RCC 7860 (cell line): ENCODE data around the gene LPCAT1.
"Not testable (repeated sequence)": the region's sequence is repeated elsewhere in the genome, so short reads cannot be mapped to it uniquely, and the experiment has no call there.

Experiments
- DNase-seq: peaks from one replicate; pipeline ENCODE4 v3.0.0-alpha.2; 2015; ENCODE audit warnings: low spot score
- FAIRE-seq: peaks from 2 replicates; lab custom pipeline; 2012; peaks lifted over from hg19 to GRCh38; lab: Jason Lieb, UNC

LPCAT1 gene

GRCh38 chr5:1431021-1431811, 92.5 kb downstream of the LPCAT1 start:
- DNase-seq (no peak), FAIRE-seq (no peak)

GRCh38 chr5:1430121-1430795, 93.5 kb downstream of the LPCAT1 start:
- FAIRE-seq (no peak), DNase-seq (no peak)

- FAIRE-seq (no peak), DNase-seq (no peak)
Observed at GRCh38 chr5:1429496-1429895, 94.3 kb downstream of the LPCAT1 start.

- FAIRE-seq (no peak), DNase-seq (no peak)
Observed at GRCh38 chr5:1429066-1429465, 94.7 kb downstream of the LPCAT1 start.

GRCh38 chr5:1428107-1428506, 95.7 kb downstream of the LPCAT1 start:
- DNase-seq (no peak), FAIRE-seq (no peak)

- FAIRE-seq (no peak), DNase-seq (no peak)
Observed at GRCh38 chr5:1424716-1425115, 99.0 kb downstream of the LPCAT1 start.

GRCh38 chr5:1423901-1424603, 99.7 kb downstream of the LPCAT1 start:
- FAIRE-seq (no peak), DNase-seq (no peak)

GRCh38 chr5:1422522-1422921, 101.2 kb downstream of the LPCAT1 start:
- FAIRE-seq: not testable (repeated sequence)

GRCh38 chr5:1421521-1422341, 102.0 kb downstream of the LPCAT1 start:
- no peak for DNase-seq
- FAIRE-seq: no peak

More at GRCh38 chr5:1422522-1422921, 101.2 kb downstream of the LPCAT1 start:
- not testable (repeated sequence) for DNase-seq

- FAIRE-seq: no peak
- no peak for DNase-seq
Observed at GRCh38 chr5:1420211-1421195, 103.3 kb downstream of the LPCAT1 start.

- no peak for DNase-seq
- FAIRE-seq: no peak
Observed at GRCh38 chr5:1419476-1420210, 104.1 kb downstream of the LPCAT1 start.

GRCh38 chr5:1418921-1419280, 104.9 kb downstream of the LPCAT1 start:
- FAIRE-seq: no peak
- DNase-seq: no peak

- DNase-seq (no peak), FAIRE-seq (no peak)
Observed at GRCh38 chr5:1418238-1418920, 105.4 kb downstream of the LPCAT1 start.

GRCh38 chr5:1417586-1418225, 106.1 kb downstream of the LPCAT1 start:
- no peak for FAIRE-seq
- no peak for DNase-seq

GRCh38 chr5:1416856-1417469, 106.8 kb downstream of the LPCAT1 start:
- no peak for FAIRE-seq
- no peak for DNase-seq

GRCh38 chr5:1415626-1416360, 108.0 kb downstream of the LPCAT1 start:
- FAIRE-seq: no peak
- no peak for DNase-seq

GRCh38 chr5:1415059-1415425, 108.7 kb downstream of the LPCAT1 start:
- no peak for DNase-seq
- no peak for FAIRE-seq
